Stimulated activated CD4-positive, alpha-beta T cell treated with anti-CD3 and anti-CD28 coated beads, Interleukin-1b, Interleukin-23, amount 100 ng/mL, for 1 hour (primary cell): ENCODE data around the gene GSAP.

Source experiments
- DNase-seq, 2 donors: peaks; one replicate each; pipeline ENCODE4 v3.0.0-alpha.2; 2020; ENCODE audit warnings: low read depth in 2 of 2

The GSAP gene

GRCh38 chr7:77409005-77409738, 7.0 kb downstream of the GSAP start:
- DNase-seq: no peak

GRCh38 chr7:77407906-77408305, 8.2 kb downstream of the GSAP start:
- no peak for DNase-seq

- no peak for DNase-seq
Measured at GRCh38 chr7:77406421-77406820, 9.7 kb downstream of the GSAP start.

GRCh38 chr7:77404641-77405040, 11.5 kb downstream of the GSAP start:
- no peak for DNase-seq

GRCh38 chr7:77403957-77404356, 12.2 kb downstream of the GSAP start:
- DNase-seq: no peak

GRCh38 chr7:77402818-77403217, 13.3 kb downstream of the GSAP start:
- no peak for DNase-seq

GRCh38 chr7:77401002-77401401, 15.1 kb downstream of the GSAP start:
- DNase-seq: no peak

GRCh38 chr7:77399816-77400215, 16.3 kb downstream of the GSAP start:
- DNase-seq: no peak

GRCh38 chr7:77396894-77397547, 19.1 kb downstream of the GSAP start:
- DNase-seq: no peak

GRCh38 chr7:77395626-77396025, 20.5 kb downstream of the GSAP start:
- DNase-seq: no peak

GRCh38 chr7:77393954-77394353, 22.2 kb downstream of the GSAP start:
- DNase-seq: no peak

GRCh38 chr7:77393261-77393660, 22.9 kb downstream of the GSAP start:
- DNase-seq: no peak

GRCh38 chr7:77391230-77391629, 24.9 kb downstream of the GSAP start:
- no peak for DNase-seq

GRCh38 chr7:77388055-77388641, 28.0 kb downstream of the GSAP start:
- DNase-seq: no peak

- no peak for DNase-seq
Measured at GRCh38 chr7:77386165-77386822, 29.9 kb downstream of the GSAP start.

GRCh38 chr7:77383333-77383740, 32.8 kb downstream of the GSAP start:
- no peak for DNase-seq

- no peak for DNase-seq
Measured at GRCh38 chr7:77382532-77382931, 33.6 kb downstream of the GSAP start.

GRCh38 chr7:77378584-77378983, 37.6 kb downstream of the GSAP start:
- DNase-seq: no peak

GRCh38 chr7:77370606-77371005, 45.5 kb downstream of the GSAP start:
- DNase-seq: no peak

- DNase-seq: no peak
Measured at GRCh38 chr7:77368974-77369373, 47.2 kb downstream of the GSAP start.

- no peak for DNase-seq
Measured at GRCh38 chr7:77367976-77368375, 48.2 kb downstream of the GSAP start.

- DNase-seq: no peak
Measured at GRCh38 chr7:77362905-77363304, 53.2 kb downstream of the GSAP start.

GRCh38 chr7:77360969-77361368, 55.2 kb downstream of the GSAP start:
- no peak for DNase-seq
